HepG2 (cell line): ENCODE measurements around the gene CACTIN.

Experiments used
- CTCF ChIP-seq: sonication (generic); formaldehyde crosslinking; IDR thresholded peaks from 2 replicates; pipeline ENCODE4 v1.5.0; 2020; ENCODE audit warnings: mild to moderate bottlenecking, missing genetic modification reagents, moderate library complexity
- ETV5 ChIP-seq: IDR thresholded peaks from 2 replicates; pipeline ENCODE4 v1.6.1; 2018; ENCODE audit warnings: missing biosample characterization, missing genetic modification reagents, inconsistent platforms, borderline replicate concordance
- FOXM1 ChIP-seq: sonication (generic); formaldehyde crosslinking; IDR thresholded peaks from 2 replicates; pipeline ENCODE4 v1.5.0; 2020; ENCODE audit warnings: missing genetic modification reagents
- NCOA2 ChIP-seq: sonication (generic); formaldehyde crosslinking; IDR thresholded peaks from 2 replicates; pipeline ENCODE4 v1.8.0; 2022; ENCODE audit warnings: inconsistent platforms
- SAP130 ChIP-seq: IDR thresholded peaks from 2 replicates; pipeline ENCODE4 v1.6.1; 2016; ENCODE audit warnings: low read depth
- ZHX2 ChIP-seq, 2 experiments: sonication (generic) in 1 of 2; formaldehyde crosslinking in 1 of 2; IDR thresholded peaks; 2 replicates each; pipeline versions ENCODE4 v1.6.1 to v1.9.0; 2014 to 2022; ENCODE audit warnings: antibody characterized with exemption in 1 of 2, borderline replicate concordance in 1 of 2, inconsistent platforms in 1 of 2, low read depth in 1 of 2, missing genetic modification reagents in 1 of 2
- ZNF512 ChIP-seq: sonication (generic); formaldehyde crosslinking; IDR thresholded peaks from 2 replicates; pipeline ENCODE4 v1.4.0; 2020; ENCODE audit warnings: mild to moderate bottlenecking, missing genetic modification reagents
- ZNF574 ChIP-seq: sonication (generic); formaldehyde crosslinking; IDR thresholded peaks from 2 replicates; pipeline ENCODE4 v1.4.0; 2020; ENCODE audit warnings: missing genetic modification reagents
- ZZZ3 ChIP-seq: sonication (generic); formaldehyde crosslinking; IDR thresholded peaks from 2 replicates; pipeline ENCODE4 v1.4.0; 2020; ENCODE audit warnings: missing genetic modification reagents, mild to moderate bottlenecking, borderline replicate concordance

GRCh38 chr19:3659746-3660112, 33.1 kb upstream of the CACTIN start:
- TF ChIP-seq ZNF574 (CRISPR knock-in tag), result no peak
- no peak for TF ChIP-seq ETV5 (CRISPR knock-in tag)
- no peak for TF ChIP-seq ZZZ3
- no peak for TF ChIP-seq FOXM1
- no peak for TF ChIP-seq CTCF (CRISPR knock-in tag)
- no peak for TF ChIP-seq ZNF512
- no peak for TF ChIP-seq ZHX2 (IDR thresholded peaks at IDR 0.05; ENCODE audit: low read depth)
- TF ChIP-seq ZHX2 (CRISPR knock-in tag; IDR thresholded peaks at IDR 0.05; ENCODE audit: borderline replicate concordance), result no peak
- no peak for TF ChIP-seq NCOA2
- no peak for TF ChIP-seq SAP130 (CRISPR knock-in tag)
